Subcutaneous preadipocyte (primary cell): ENCODE measurements around the gene IMPDH1. TPM values are rescaled to one million over a fixed set of nuclear protein-coding genes. Genes with fewer than 3 reads are reported as not detected.

Source experiments
- small RNA-seq: library from RNA; depleted of rRNA; stranded (forward); fragments of <200 nt; gene quantifications from one replicate; pipeline ENCODE3, GENCODE V24; 2012
- total RNA-seq: library from RNA; depleted of rRNA; stranded (reverse); fragments of >200 nt; gene quantifications from 2 replicates; pipeline ENCODE4 v1.2.3, GENCODE V29; 2012

IMPDH1 gene
- 42.3 and 52.0 TPM in 2 replicates for total RNA-seq

DNA sequence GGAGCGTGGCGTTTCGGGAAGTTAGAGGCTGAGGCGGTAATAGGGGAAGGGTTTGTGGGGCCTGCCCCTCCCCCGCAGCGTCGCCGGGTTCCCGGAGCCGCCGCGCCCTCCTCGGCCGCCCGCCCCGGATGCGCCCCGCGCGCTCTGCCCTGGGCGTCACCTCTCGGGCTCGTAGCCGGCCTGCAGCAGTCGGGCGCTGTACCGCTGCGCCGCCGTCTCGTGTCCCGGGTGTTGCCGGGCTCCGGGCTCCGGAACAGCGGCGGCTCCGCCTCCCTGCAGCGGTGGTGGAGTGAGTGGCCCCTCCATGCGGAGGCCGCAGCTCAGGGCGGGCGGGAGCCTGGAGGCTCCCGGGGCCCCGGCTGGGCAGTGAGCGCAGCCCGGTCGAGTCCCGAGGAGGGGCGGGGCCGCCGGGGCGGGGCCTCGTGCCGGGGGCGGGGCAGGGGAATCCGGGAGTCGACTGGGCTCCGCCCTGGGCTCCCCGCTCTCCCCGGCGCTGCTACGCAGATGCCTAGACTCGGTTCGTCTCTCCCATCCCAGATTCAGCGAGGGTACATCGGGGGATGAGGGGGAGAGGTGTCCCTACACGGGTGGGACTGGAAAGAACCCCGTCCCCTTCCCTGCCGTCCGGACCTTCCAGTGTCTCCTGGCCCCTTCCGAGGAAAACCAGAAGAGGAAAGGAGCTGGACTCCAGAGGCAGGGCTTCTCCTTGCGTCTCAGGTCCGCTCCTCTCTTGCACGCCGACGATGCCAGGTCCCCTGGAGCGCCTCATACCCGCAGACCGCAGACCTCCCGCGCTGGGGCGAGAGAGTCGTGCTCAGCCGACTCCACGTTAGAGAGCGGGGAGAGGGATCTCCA, at the start of gene IMPDH1:
Gene IMPDH1, minus strand, starts transcription at position 387 of the 855 bp plus-strand sequence. Its CDS starts 81 bp downstream, at position 306.

DNA sequence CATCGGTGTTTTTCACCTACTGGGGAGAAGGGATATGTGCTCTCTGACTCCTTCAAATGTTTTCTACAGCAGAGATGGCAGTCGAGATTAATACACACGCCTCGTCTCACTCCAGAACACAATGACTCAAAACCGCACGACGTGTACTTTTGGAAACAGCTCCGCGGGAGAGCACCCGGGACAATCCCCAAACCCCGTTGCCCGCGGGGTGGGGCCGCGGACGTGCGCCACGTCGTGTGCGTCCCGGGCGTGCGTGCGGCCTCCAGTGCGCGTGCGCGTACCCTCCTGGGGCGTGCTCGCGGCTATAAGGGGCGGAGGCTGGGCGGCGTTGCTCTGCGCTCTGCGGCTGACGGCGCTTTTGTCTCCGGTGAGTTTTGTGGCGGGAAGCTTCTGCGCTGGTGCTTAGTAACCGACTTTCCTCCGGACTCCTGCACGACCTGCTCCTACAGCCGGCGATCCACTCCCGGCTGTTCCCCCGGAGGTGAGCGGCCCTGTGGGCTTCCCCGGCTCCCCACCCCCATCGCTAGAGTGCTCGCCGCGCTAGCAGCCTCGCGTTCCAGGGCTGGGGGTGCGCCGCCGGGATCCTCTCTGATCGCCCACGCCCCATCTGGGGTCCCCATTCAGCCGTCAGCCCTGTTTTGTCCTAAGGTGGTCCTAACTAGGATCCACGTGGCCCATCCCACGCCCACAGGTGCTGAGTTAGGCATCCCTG, 45.9 kb upstream of the IMPDH1 start, which contains the start of gene HILPDA:
Gene HILPDA, plus strand, starts transcription at position 336 of the 712 bp plus-strand sequence. CDS start 1,391 bp downstream, outside the sequence.

DNA sequence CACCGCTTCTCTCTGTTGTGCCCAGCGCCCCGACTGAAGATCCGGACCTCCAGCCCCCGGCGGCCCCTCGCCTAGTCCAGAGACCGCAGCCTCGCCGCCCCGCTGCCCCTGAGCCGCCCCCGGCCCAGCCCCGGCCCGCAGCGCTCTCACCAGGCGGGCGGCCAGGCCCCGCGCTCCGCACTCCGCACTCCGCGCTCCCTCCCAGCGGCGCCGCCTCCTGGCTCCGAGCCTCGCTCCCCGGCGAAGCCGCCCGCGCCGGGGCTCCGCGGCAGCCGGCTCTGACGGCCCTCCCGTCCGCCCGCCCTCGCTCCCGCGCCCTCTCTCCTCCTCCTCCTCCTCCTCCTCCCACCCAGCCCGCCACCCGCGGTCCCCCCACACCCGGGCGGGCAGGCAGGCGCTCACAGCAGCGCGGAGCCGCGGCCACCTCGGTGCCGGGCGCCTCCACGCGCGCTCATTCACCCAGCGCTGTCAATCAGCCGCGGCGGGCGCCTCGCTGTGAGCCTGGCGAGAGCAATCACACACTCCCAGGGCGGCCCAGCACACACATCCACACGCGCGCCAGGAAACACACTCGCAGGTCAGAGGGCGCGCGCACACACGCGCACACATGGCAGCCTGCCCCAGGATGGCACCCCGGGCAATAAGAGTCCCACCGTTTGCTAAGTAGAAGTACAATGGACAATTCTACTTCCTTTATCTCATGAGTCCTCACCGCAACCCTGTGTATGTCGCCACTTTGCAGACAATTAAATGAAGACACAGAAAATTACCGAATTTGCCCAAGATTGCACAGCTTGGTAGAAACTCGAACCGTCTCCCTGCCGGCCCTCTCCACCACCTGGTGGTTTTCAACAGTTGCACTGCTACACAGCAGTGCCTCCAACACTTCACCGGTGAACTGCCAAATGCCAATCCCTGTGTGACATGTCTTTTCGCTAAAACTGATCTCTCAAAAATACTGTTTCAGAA, 48.1 kb downstream of the IMPDH1 start, which contains the start of gene PRRT4:
Gene PRRT4, minus strand, starts transcription at position 280 of the 969 bp plus-strand sequence.

DNA sequence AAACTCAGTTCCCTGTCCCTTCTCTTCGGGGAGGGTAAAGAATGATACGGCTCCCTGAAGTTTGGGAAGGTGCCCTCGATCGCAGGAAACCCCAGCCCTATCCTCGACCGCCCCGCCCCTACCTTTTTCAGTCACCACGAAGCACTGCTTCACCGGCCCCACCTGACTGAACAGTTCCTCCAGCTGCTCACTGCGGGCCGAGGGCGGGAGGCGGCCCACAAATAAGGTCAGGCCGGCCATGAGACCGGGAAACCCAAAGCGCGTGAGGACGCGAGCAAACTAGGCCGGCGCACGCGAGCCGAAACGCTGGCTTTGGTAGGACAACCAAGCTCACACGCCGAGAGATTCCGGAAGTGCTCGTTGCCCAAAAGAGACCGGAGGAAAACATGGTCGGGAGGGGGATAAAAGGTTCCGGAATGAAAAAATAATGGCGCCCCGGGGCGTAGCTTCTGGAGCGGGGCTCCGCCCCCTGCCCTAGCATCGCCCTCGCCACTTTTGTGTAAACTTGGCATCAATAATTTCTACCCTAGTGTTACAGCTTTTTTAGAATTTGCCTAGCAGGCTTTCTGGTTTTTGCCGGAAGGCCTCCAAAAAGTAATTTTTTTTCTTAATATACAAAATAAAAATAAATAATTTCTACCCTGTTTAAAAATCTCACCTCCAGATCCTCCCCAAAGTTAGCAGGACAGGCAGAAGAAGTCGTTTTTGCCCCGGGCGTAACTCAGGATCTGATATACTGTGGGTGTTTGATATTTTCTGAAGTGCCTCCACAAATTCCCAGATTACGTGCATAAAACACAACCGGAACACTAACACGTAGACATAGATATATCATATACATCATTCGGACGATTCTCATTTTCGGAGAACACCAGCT, 66.0 kb downstream of the IMPDH1 start, which contains the start of gene RBM28:
Gene RBM28, minus strand, starts transcription at position 355 of the 877 bp plus-strand sequence. Its CDS starts 115 bp downstream, at position 240.

Small RNAs within 50 kb of the gene (small RNA-seq; reads per million reads assigned to genes)
- gene AC010655.1 (not detected), gene RNU7-27P (not detected), gene RNU7-54P (not detected)

Other genes starting within 250 kb of the IMPDH1 start
- under 0.01 TPM in 1 of 2 replicates, not detected in the other for gene LEP, start 168.7 kb downstream of the IMPDH1 start, total RNA-seq
- 8.1 and 16.4 TPM in 2 replicates for gene RBM28, start 66.1 kb downstream of the IMPDH1 start, total RNA-seq
- gene PRRT4, start 48.3 kb downstream of the IMPDH1 start, total RNA-seq: under 0.01 TPM in 1 of 2 replicates, not detected in the other
- gene HILPDA, start 45.9 kb upstream of the IMPDH1 start, total RNA-seq: 16.4 and 20.2 TPM in 2 replicates
- gene METTL2B, start 66.8 kb upstream of the IMPDH1 start, total RNA-seq: 32.3 and 37.1 TPM in 2 replicates